PFSK-1 (cell line): Measurements from ENCODE around the gene ADGRF1.

Source experiments
- FOXP2 ChIP-seq: optimal IDR thresholded peaks from 2 replicates; pipeline ENCODE3; 2011; ENCODE audit warnings: borderline replicate concordance, control low read depth, inconsistent platforms; ENCODE audit not compliant: insufficient read depth; ENCODE audit errors: extremely low read length, extremely low read depth
- POLR2AphosphoS5 ChIP-seq: IDR thresholded peaks from 2 replicates; pipeline ENCODE4 v1.6.1; 2012; ENCODE audit warnings: low read depth, mild to moderate bottlenecking, control low read depth, low read length, moderate library complexity
- SIN3A ChIP-seq: IDR thresholded peaks from 2 replicates; pipeline ENCODE4 v1.6.1; 2012; ENCODE audit warnings: mild to moderate bottlenecking, low read length, moderate library complexity, borderline replicate concordance; ENCODE audit not compliant: insufficient read depth
- TAF1 ChIP-seq: IDR thresholded peaks from 2 replicates; pipeline ENCODE4 v1.6.1; 2012; ENCODE audit warnings: low read length, control low read depth, borderline replicate concordance; ENCODE audit not compliant: insufficient read depth
- TF ChIP-seq, protein P1 (sequence below), 2 experiments: IDR thresholded peaks; 2 replicates each; pipeline versions ENCODE4 v1.6.1 to v1.8.0; 2011 to 2012; ENCODE audit warnings: low read depth in 2 of 2, low read length in 2 of 2, control low read depth in 1 of 2, inconsistent platforms in 1 of 2, mild to moderate bottlenecking in 1 of 2, moderate library complexity in 1 of 2; ENCODE audit not compliant: insufficient read depth in 1 of 2

ADGRF1 gene

DNA sequence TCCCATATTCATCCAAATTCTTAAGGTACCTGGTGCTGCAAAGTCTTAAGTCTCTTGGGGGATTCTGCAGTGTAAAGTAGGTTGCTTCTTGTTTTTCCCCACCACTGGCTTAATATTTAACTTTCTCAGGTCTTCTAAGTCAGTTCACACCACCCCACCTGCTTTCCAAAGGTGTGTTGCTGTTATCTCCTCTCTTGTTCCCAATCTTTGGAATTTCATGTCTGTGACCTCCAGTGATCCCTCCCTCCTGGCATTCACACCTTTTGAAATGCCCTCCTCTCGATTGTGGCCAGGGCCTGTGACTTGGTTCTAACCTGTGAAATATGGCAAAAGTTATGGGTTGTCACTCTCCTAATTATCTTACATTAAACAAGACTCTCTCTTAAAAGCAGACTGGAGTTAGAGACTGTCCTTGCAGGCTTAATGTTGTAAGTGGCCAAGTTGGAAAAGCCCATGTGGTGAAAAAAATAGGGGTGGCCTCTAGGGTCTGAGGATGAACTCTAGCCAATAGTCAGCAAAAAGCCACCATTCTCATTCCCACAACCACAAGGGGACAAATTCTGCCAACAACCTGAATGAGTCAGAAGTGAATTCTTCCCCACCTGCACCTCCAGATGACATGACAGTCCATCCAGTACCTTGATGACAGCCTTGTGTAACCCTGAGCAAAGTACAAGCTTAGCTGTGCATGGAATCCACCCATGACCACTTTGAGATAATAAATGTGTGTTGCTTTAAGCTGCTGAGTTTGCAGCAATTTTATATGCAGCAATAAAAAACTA, 45.1 kb downstream of the ADGRF1 start:
- TF ChIP-seq TAF1 (no peak), POLR2AphosphoS5 (no peak), SIN3A (no peak)

GRCh38 chr6:46994933-46995332, 47.2 kb downstream of the ADGRF1 start:
- TF ChIP-seq SIN3A (no peak), POLR2AphosphoS5 (no peak), TAF1 (no peak), FOXP2 (no peak)
- TF ChIP-seq, protein P1, sequence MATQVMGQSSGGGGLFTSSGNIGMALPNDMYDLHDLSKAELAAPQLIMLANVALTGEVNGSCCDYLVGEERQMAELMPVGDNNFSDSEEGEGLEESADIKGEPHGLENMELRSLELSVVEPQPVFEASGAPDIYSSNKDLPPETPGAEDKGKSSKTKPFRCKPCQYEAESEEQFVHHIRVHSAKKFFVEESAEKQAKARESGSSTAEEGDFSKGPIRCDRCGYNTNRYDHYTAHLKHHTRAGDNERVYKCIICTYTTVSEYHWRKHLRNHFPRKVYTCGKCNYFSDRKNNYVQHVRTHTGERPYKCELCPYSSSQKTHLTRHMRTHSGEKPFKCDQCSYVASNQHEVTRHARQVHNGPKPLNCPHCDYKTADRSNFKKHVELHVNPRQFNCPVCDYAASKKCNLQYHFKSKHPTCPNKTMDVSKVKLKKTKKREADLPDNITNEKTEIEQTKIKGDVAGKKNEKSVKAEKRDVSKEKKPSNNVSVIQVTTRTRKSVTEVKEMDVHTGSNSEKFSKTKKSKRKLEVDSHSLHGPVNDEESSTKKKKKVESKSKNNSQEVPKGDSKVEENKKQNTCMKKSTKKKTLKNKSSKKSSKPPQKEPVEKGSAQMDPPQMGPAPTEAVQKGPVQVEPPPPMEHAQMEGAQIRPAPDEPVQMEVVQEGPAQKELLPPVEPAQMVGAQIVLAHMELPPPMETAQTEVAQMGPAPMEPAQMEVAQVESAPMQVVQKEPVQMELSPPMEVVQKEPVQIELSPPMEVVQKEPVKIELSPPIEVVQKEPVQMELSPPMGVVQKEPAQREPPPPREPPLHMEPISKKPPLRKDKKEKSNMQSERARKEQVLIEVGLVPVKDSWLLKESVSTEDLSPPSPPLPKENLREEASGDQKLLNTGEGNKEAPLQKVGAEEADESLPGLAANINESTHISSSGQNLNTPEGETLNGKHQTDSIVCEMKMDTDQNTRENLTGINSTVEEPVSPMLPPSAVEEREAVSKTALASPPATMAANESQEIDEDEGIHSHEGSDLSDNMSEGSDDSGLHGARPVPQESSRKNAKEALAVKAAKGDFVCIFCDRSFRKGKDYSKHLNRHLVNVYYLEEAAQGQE (IDR thresholded peaks at IDR 0.05; ENCODE audit: insufficient read depth in 1 of 2, low read depth in 2 of 2, low read length in 2 of 2) = no peak

- no peak for TF ChIP-seq POLR2AphosphoS5
- TF ChIP-seq SIN3A = no peak
- no peak for TF ChIP-seq TAF1
- TF ChIP-seq, protein P1 (IDR thresholded peaks at IDR 0.05; ENCODE audit: insufficient read depth in 1 of 2, low read depth in 2 of 2, low read length in 2 of 2) = no peak
- no peak for TF ChIP-seq FOXP2
Observed at GRCh38 chr6:46993846-46994245, 48.3 kb downstream of the ADGRF1 start.

- TF ChIP-seq SIN3A = no peak
- no peak for TF ChIP-seq POLR2AphosphoS5
- TF ChIP-seq FOXP2 = no peak
Observed at GRCh38 chr6:46990031-46990644, 52.0 kb downstream of the ADGRF1 start.

DNA sequence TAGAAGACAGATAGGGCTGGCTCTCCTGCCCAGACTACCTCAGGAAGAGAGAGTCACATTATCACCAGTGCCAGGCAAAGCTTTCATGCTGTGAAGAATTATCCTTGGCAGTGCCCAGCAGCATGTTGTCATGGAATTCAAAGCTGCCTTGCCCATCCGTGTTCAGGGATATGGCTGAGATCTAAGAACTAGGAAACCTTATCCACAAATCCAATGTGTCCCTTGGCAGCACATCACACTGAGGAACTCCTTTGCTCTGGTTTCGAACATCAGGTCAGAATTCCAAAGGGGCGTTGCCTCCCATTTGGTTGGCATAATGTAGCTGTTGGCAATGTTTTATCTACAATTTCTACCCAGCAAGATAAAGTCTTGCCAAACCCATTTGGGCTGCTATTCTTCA, 52.7 kb downstream of the ADGRF1 start:
- TF ChIP-seq FOXP2 (no peak), SIN3A (no peak), TAF1 (no peak), POLR2AphosphoS5 (no peak)
- TF ChIP-seq, protein P1 (IDR thresholded peaks at IDR 0.05; ENCODE audit: insufficient read depth in 1 of 2, low read depth in 2 of 2, low read length in 2 of 2) = no peak

GRCh38 chr6:46985943-46986342, 56.2 kb downstream of the ADGRF1 start:
- TF ChIP-seq POLR2AphosphoS5 = no peak
- TF ChIP-seq FOXP2 = no peak
- TF ChIP-seq, protein P1 (IDR thresholded peaks at IDR 0.05; ENCODE audit: insufficient read depth in 1 of 2, low read depth in 2 of 2, low read length in 2 of 2) = no peak
- TF ChIP-seq SIN3A = no peak
